Spinal cord (tissue), 10 donors: ENCODE measurements around the gene CARM1. TPM values are rescaled to one million over a fixed set of nuclear protein-coding genes. Genes with fewer than 3 reads are reported as not detected.

ENCODE experiments used
- DNase-seq, 6 donors: peaks; one replicate each; pipeline versions ENCODE4 v3.0.0 to v3.0.0-alpha.2; 2013 to 2015; ENCODE audit warnings: low spot score in 6 of 6, low read depth in 4 of 6
- H3K27ac ChIP-seq: one replicate; pipeline ENCODE4 v1.5.1; 2013; ENCODE audit warnings: low read depth, low read length, control low read depth
- H3K27me3 ChIP-seq: one replicate; pipeline ENCODE4 v1.6.1; 2013; ENCODE audit warnings: low read length; ENCODE audit not compliant: control insufficient read depth, insufficient read depth
- H3K36me3 ChIP-seq: one replicate; pipeline ENCODE4 v1.6.1; 2013; ENCODE audit warnings: low read length; ENCODE audit not compliant: control insufficient read depth, insufficient read depth
- H3K4me1 ChIP-seq: one replicate; pipeline ENCODE4 v1.6.1; 2013; ENCODE audit warnings: low read length; ENCODE audit not compliant: control insufficient read depth, insufficient read depth
- H3K4me3 ChIP-seq: one replicate; pipeline ENCODE4 v1.5.1; 2013; ENCODE audit warnings: low read depth, low read length, control low read depth
- H3K9me3 ChIP-seq: one replicate; pipeline ENCODE4 v1.6.1; 2013; ENCODE audit warnings: low read length; ENCODE audit not compliant: control insufficient read depth, insufficient read depth
- WGBS: methylation state at CpG from one replicate; pipeline ENCODE4 v1.1.5; 2013; ENCODE audit warnings: missing lambda C conversion rate; ENCODE audit not compliant: insufficient coverage; 5-methylcytosine and 5-hydroxymethylcytosine counted together
- polyA plus RNA-seq, 2 donors: library from polyadenylated mRNA; unstranded; fragments of 120-200 nt; gene quantifications; one replicate each; pipeline ENCODE4 v1.2.1, GENCODE V29; 2013; ENCODE audit not compliant: insufficient read length in 2 of 2
- total RNA-seq, 2 donors: library from RNA; depleted of rRNA in 1 of 2; stranded (reverse); fragments of 120-200 nt in 1 of 2; fragments of >200 nt in 1 of 2; gene quantifications; one replicate each; pipeline versions ENCODE4 v1.2.3 to v1.2.4, GENCODE V29; 2013 to 2014
- donor health status: healthy.

Gene CARM1
- total and polyA plus RNA-seq, 4 donors: 17.4 to 72.1 (median 42.8) TPM

GRCh38 chr19:10915130-10916091, 44.1 kb downstream of the CARM1 start:
- 82% methylated on average over 18 of the region's 19 CpGs for WGBS
- H3K9me3 ChIP-seq: no peaks in the 10 kb centered on the region
- H3K27ac ChIP-seq: no peak overlapping the region
- H3K36me3 ChIP-seq: peaks cover 94% of the 10 kb centered on the region
- DNase-seq: no peak
- H3K4me1 ChIP-seq: no peaks in the 10 kb centered on the region
- no peaks in the 10 kb centered on the region for H3K27me3 ChIP-seq
- H3K4me3 ChIP-seq: no peak overlapping the region

GRCh38 chr19:10916602-10917001, 45.2 kb downstream of the CARM1 start:
- Histone ChIP-seq H3K27me3 (no peaks in the 10 kb centered on the region), H3K9me3 (no peaks in the 10 kb centered on the region), H3K4me1 (no peaks in the 10 kb centered on the region), H3K27ac (no peak overlapping the region), H3K36me3 (peaks cover 94% of the 10 kb centered on the region), H3K4me3 (no peak overlapping the region)
- WGBS: 100% methylated on average over 5 of the region's 6 CpGs
- no peak for DNase-seq

GRCh38 chr19:10918359-10918758, 47.0 kb downstream of the CARM1 start:
- Histone ChIP-seq H3K4me1 (no peaks in the 10 kb centered on the region), H3K36me3 (peaks cover 94% of the 10 kb centered on the region), H3K4me3 (no peak overlapping the region), H3K27ac (no peak overlapping the region), H3K9me3 (no peaks in the 10 kb centered on the region), H3K27me3 (no peaks in the 10 kb centered on the region)
- WGBS: 97% methylated on average over 11 of the region's 11 CpGs
- no peak for DNase-seq

GRCh38 chr19:10919352-10920287, 48.3 kb downstream of the CARM1 start:
- Histone ChIP-seq H3K4me1 (no peaks in the 10 kb centered on the region), H3K9me3 (no peaks in the 10 kb centered on the region), H3K4me3 (no peak overlapping the region), H3K27ac (no peak overlapping the region), H3K27me3 (no peaks in the 10 kb centered on the region), H3K36me3 (peaks cover 94% of the 10 kb centered on the region)
- 88% methylated on average over 21 of the region's 26 CpGs for WGBS
- no peak for DNase-seq

GRCh38 chr19:10920288-10920655, 48.9 kb downstream of the CARM1 start:
- WGBS: 96% methylated on average over 10 of the region's 10 CpGs
- Histone ChIP-seq H3K9me3 (no peaks in the 10 kb centered on the region), H3K36me3 (peaks cover 93% of the 10 kb centered on the region), H3K4me1 (no peaks in the 10 kb centered on the region), H3K27ac (no peak overlapping the region), H3K27me3 (no peaks in the 10 kb centered on the region), H3K4me3 (no peak overlapping the region)
- DNase-seq: no peak

- Histone ChIP-seq H3K9me3 (no peaks in the 10 kb centered on the region), H3K27me3 (no peaks in the 10 kb centered on the region), H3K4me1 (no peaks in the 10 kb centered on the region), H3K27ac (no peak overlapping the region), H3K4me3 (no peak overlapping the region), H3K36me3 (peaks cover 93% of the 10 kb centered on the region)
- DNase-seq: no peak
- 84% methylated on average over 12 of the region's 16 CpGs for WGBS
Observed at GRCh38 chr19:10920781-10921180, 49.4 kb downstream of the CARM1 start.

GRCh38 chr19:10921199-10921909, 50.0 kb downstream of the CARM1 start:
- Histone ChIP-seq H3K36me3 (peaks cover 90% of the 10 kb centered on the region), H3K4me1 (no peaks in the 10 kb centered on the region), H3K4me3 (no peak overlapping the region), H3K27ac (no peak overlapping the region), H3K27me3 (no peaks in the 10 kb centered on the region), H3K9me3 (no peaks in the 10 kb centered on the region)
- no peak for DNase-seq
- 86% methylated on average over 43 of the region's 43 CpGs for whole genome bisulfite sequencing

GRCh38 chr19:10921910-10922637, 50.7 kb downstream of the CARM1 start:
- Histone ChIP-seq H3K4me3 (no peak overlapping the region), H3K36me3 (peaks cover 88% of the 10 kb centered on the region), H3K9me3 (no peaks in the 10 kb centered on the region), H3K4me1 (no peaks in the 10 kb centered on the region), H3K27me3 (no peaks in the 10 kb centered on the region), H3K27ac (no peak overlapping the region)
- WGBS: 77% methylated on average over 21 of the region's 33 CpGs
- DNase-seq: no peak

GRCh38 chr19:10922638-10923014, 51.3 kb downstream of the CARM1 start:
- DNase-seq: no peak
- Histone ChIP-seq H3K27ac (no peak overlapping the region), H3K4me3 (no peak overlapping the region), H3K27me3 (no peaks in the 10 kb centered on the region), H3K36me3 (peaks cover 89% of the 10 kb centered on the region), H3K9me3 (no peaks in the 10 kb centered on the region), H3K4me1 (peaks cover 4% of the 10 kb centered on the region)
- WGBS: no CpG with 5 or more reads among the region's 13 CpGs
